MCF 10A (cell line): Measurements from ENCODE around the gene LHX4. TPM values are rescaled to one million over a fixed set of nuclear protein-coding genes. Genes with fewer than 3 reads are reported as not detected.

ENCODE experiments used
- BruUV-seq: library from RNA; stranded (reverse); fragments of 400-500 nt; replicated peaks from 2 replicates; lab custom pipeline; 2021; lab: Mats Ljungman, UMichigan
- CTCF ChIA-PET: fragments of 300-600 bp; sonication (Branson Sonifier 250); formaldehyde crosslinking; extraction: SDS; loops from one replicate; lab custom pipeline; 2021; ENCODE audit warnings: antibody characterized with exemption, inconsistent platforms; lab: Yijun Ruan, JAX
- POLR2A ChIA-PET: fragments of 300-600, 350-650 bp; sonication (Branson Sonifier 250); formaldehyde crosslinking; extraction: SDS; loops from one replicate; lab custom pipeline; 2020; ENCODE audit warnings: antibody characterized with exemption, inconsistent platforms; lab: Yijun Ruan, JAX
- DNase-seq: peaks from one replicate; pipeline ENCODE4 v3.0.0-alpha.2; 2018; ENCODE audit not compliant: unreplicated experiment
- H3K27ac Mint-ChIP-seq: one replicate; pipeline ENCODE4 v1.8.0; 2022; ENCODE audit warnings: mild to moderate bottlenecking, low read depth, mixed read lengths; ENCODE audit not compliant: unreplicated experiment
- H3K27me3 Mint-ChIP-seq: one replicate; pipeline ENCODE4 v1.8.0; 2022; ENCODE audit warnings: mixed read lengths; ENCODE audit not compliant: insufficient read depth, unreplicated experiment
- H3K36me3 Mint-ChIP-seq: one replicate; pipeline ENCODE4 v1.8.0; 2022; ENCODE audit warnings: mild to moderate bottlenecking, moderate library complexity, mixed read lengths; ENCODE audit not compliant: insufficient read depth, unreplicated experiment
- H3K4me1 Mint-ChIP-seq: one replicate; pipeline ENCODE4 v1.8.0; 2022; ENCODE audit warnings: mixed read lengths; ENCODE audit not compliant: insufficient read depth, unreplicated experiment
- H3K4me3 Mint-ChIP-seq: one replicate; pipeline ENCODE4 v1.8.0; 2022; ENCODE audit warnings: mild to moderate bottlenecking, moderate library complexity, mixed read lengths; ENCODE audit not compliant: unreplicated experiment
- H3K9me3 Mint-ChIP-seq: one replicate; pipeline ENCODE4 v1.8.0; 2022; ENCODE audit warnings: mixed read lengths; ENCODE audit not compliant: unreplicated experiment
- intact Hi-C: fragments of 100-400 bp; cut with micrococcal nuclease; formaldehyde crosslinking; loops from 2 replicates; pipeline ENCODE4 v1.14.1; 2022
- total RNA-seq: library from RNA; stranded (reverse); gene quantifications from 2 replicates; pipeline ENCODE4 v1.2.3, GENCODE V29; 2022
- TF ChIP-seq, protein P1 (sequence below): fragments of 200-600 bp; IDR thresholded peaks from one replicate; pipeline ENCODE4 v1.8.0; 2022; ENCODE audit warnings: antibody characterized with exemption, mild to moderate bottlenecking; ENCODE audit not compliant: unreplicated experiment

LHX4 gene
- total RNA-seq, 1 experiment from 2014 or later: not detected

GRCh38 chr1:180238675-180239074 is 8.6 kb downstream of the LHX4 start:
- TF ChIP-seq, protein P1, sequence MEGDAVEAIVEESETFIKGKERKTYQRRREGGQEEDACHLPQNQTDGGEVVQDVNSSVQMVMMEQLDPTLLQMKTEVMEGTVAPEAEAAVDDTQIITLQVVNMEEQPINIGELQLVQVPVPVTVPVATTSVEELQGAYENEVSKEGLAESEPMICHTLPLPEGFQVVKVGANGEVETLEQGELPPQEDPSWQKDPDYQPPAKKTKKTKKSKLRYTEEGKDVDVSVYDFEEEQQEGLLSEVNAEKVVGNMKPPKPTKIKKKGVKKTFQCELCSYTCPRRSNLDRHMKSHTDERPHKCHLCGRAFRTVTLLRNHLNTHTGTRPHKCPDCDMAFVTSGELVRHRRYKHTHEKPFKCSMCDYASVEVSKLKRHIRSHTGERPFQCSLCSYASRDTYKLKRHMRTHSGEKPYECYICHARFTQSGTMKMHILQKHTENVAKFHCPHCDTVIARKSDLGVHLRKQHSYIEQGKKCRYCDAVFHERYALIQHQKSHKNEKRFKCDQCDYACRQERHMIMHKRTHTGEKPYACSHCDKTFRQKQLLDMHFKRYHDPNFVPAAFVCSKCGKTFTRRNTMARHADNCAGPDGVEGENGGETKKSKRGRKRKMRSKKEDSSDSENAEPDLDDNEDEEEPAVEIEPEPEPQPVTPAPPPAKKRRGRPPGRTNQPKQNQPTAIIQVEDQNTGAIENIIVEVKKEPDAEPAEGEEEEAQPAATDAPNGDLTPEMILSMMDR: no peak
- intact Hi-C loops: loop anchor here (5.0 kb wide), 1 partner anchor 51 kb away; no protein-coding TSS in a partner anchor
- ChIA-PET CTCF (interaction anchor here (2.4 kb wide), 1 partner anchor 15 kb away, joined by 11 read pairs; no protein-coding TSS in a partner anchor), POLR2A (interaction anchor here (0.7 to 1.0 kb wide), 2 partner anchors 23 to 40 kb away, joined by 3 read pairs; no protein-coding TSS in a partner anchor)
- no peak for DNase-seq
- Mint-ChIP-seq H3K27me3 (peaks cover 98% of the 10 kb centered on the region), H3K36me3 (no peaks in the 10 kb centered on the region), H3K4me1 (no peaks in the 10 kb centered on the region), H3K27ac (no peak overlapping the region), H3K9me3 (no peaks in the 10 kb centered on the region), H3K4me3 (no peak overlapping the region)
- BruUV-seq: no TSS peak

- Mint-ChIP-seq H3K4me1 (no peaks in the 10 kb centered on the region), H3K9me3 (no peaks in the 10 kb centered on the region), H3K36me3 (no peaks in the 10 kb centered on the region), H3K27me3 (peaks cover 91% of the 10 kb centered on the region), H3K4me3 (no peak overlapping the region), H3K27ac (no peak overlapping the region)
- no TSS peak for BruUV-seq
- no peak for DNase-seq
- intact Hi-C loops: loop anchor here (5.0 kb wide), 1 partner anchor 52 kb away; no protein-coding TSS in a partner anchor
- POLR2A ChIA-PET: interaction anchor here (1.0 kb wide), 1 partner anchor 39 kb away, joined by 3 read pairs; no protein-coding TSS in a partner anchor
- TF ChIP-seq, protein P1: no peak
- CTCF ChIA-PET: interaction anchor here (0.8 to 2.4 kb wide), 7 partner anchors 10 to 424 kb away, joined by 3 to 11 read pairs (median 3); no protein-coding TSS in a partner anchor
Measured at GRCh38 chr1:180239145-180240096, 9.4 kb downstream of the LHX4 start.

DNA sequence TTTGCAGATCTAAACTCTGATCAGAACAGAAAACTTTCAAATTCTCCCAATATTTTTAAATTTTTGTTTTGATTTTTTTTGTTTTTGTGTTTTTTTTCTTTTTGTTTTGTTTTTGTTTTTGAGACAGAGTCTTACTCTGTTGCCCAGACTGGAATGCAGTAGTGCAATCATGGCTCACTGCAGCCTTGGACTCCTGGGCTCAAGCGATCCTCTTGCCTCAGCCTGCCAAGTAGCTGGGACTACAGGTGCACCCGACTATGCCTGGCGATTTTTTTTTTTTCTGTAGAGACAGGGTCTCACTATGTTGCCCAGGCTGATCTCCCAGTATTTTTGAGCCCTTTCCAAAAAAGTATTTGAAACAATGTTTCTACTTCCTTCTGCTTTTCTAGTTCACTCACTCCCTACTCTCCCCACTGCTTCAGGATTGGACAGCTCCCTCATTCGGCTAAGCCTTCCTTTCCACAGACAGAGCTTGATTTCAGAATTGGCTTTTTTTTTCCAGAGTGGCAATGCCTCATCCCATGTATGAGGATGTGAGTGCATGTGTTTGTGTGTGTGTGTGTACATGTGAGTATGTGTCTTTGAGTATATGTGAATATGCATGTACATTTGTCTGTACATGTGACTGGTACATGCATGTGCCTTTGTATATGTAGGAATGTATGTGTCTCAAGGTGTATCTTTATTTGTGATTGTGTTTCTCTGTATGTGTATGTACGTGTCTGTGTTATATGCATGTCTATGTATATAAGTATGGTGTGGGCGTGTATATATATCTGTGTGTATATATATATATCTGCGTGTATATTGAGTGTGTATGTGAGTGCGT is 11.9 kb downstream of the LHX4 start:
- ChIA-PET POLR2A (interaction anchor here (0.7 kb wide), 1 partner anchor 332 kb away, joined by 3 read pairs; no protein-coding TSS in a partner anchor), CTCF (interaction anchor here (0.6 to 1.9 kb wide), 7 partner anchors 9 to 70 kb away, joined by 3 to 5 read pairs (median 5); no protein-coding TSS in a partner anchor)
- H3K36me3 Mint-ChIP-seq: no peaks in the 10 kb centered on the region
- TF ChIP-seq, protein P1: no peak
- no peak for DNase-seq
- no TSS peak for BruUV-seq
- H3K4me1 Mint-ChIP-seq: peaks cover 3% of the 10 kb centered on the region
- no peak overlapping the region for H3K27ac Mint-ChIP-seq
- no peaks in the 10 kb centered on the region for H3K9me3 Mint-ChIP-seq
- intact Hi-C loops: no loop called here
- peaks cover 66% of the 10 kb centered on the region for H3K27me3 Mint-ChIP-seq
- H3K4me3 Mint-ChIP-seq: no peak overlapping the region
